ENCODE measurements around the gene CNFN. TPM values are rescaled to one million over a fixed set of nuclear protein-coding genes. Genes with fewer than 3 reads are reported as not detected.

Gene CNFN
- total RNA-seq, 1 experiment from 2014 or later, result 7.1 TPM

DNA sequence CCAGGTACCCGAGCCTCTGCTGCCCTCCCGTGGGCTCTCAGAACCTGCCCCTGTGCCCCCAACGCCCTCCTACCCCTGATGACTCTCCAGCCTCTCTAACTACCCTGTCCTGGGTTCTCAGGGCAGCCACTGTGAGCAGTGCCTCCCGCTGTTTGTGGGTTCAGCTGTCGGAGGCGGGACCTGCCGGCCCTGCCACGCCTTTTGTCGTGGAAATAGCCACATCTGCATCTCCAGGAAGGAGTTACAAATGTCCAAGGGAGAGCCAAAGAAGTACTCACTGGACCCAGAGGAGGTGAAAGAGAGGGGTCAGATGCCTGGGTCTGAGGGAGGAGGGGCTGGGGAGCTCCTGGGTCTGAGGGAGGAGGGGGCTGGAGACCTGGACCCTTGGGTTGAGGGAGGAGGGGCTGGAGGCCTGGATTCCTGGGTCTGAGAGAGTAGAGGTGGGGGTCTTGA lies 20.0 kb downstream of the CNFN start:
- H2BK12ac ChIP-seq (ENCODE audit: insufficient read length, low read depth, low read length), result no peak overlapping the region
- DNase-seq, result peak; percentile 92
- no peaks in the 10 kb centered on the region for H3K79me2 ChIP-seq (ENCODE audit: insufficient read depth, low read length)
- peaks cover 3 to 4% of the 10 kb centered on the region in 2 experiments; a peak in 3 of 5 replicates for H3K9me3 Mint-ChIP-seq
- no peak overlapping the region for H2BK20ac ChIP-seq (ENCODE audit: low read depth, low read length, poor library complexity, severe bottlenecking)
- H2BK15ac ChIP-seq (ENCODE audit: low read depth, low read length), result no peak overlapping the region
- no peaks in the 10 kb centered on the region for H4K20me1 ChIP-seq (ENCODE audit: control insufficient read depth, insufficient read depth, insufficient read length)
- no peak overlapping the region for H2BK5ac ChIP-seq (ENCODE audit: insufficient read length, low read length)
- H3K23ac ChIP-seq (ENCODE audit: insufficient read length, low read depth, low read length), result no peak overlapping the region
- no CpG with 5 or more reads among the region's 9 CpGs for WGBS (ENCODE audit: extremely low coverage, insufficient read length, low lambda C conversion rate)
- H4K8ac ChIP-seq (replicated peaks; ENCODE audit: insufficient read length, low read depth, low read length), result no peak overlapping the region
- H3K27me3 Mint-ChIP-seq (ENCODE audit: low read depth), result peaks cover 1% of the 10 kb centered on the region; the same call in 1 of the 2 replicates
- peaks cover 36 to 48% of the 10 kb centered on the region in 2 experiments for H3K4me1 Mint-ChIP-seq
- H3K79me1 ChIP-seq (ENCODE audit: insufficient read depth, low read depth, low read length, poor library complexity, severe bottlenecking), result no peaks in the 10 kb centered on the region
- H3K27ac ChIP-seq (ENCODE audit: insufficient read length, low read depth, low read length), result no peak overlapping the region
- no peak overlapping the region for H3K4ac ChIP-seq (ENCODE audit: low read depth, low read length)
- no peak overlapping the region for H3K56ac ChIP-seq (ENCODE audit: insufficient read length, low read depth, low read length)
- H3K14ac ChIP-seq (ENCODE audit: insufficient read depth, low read length), result no peak overlapping the region
- TF ChIP-seq, protein P1, sequence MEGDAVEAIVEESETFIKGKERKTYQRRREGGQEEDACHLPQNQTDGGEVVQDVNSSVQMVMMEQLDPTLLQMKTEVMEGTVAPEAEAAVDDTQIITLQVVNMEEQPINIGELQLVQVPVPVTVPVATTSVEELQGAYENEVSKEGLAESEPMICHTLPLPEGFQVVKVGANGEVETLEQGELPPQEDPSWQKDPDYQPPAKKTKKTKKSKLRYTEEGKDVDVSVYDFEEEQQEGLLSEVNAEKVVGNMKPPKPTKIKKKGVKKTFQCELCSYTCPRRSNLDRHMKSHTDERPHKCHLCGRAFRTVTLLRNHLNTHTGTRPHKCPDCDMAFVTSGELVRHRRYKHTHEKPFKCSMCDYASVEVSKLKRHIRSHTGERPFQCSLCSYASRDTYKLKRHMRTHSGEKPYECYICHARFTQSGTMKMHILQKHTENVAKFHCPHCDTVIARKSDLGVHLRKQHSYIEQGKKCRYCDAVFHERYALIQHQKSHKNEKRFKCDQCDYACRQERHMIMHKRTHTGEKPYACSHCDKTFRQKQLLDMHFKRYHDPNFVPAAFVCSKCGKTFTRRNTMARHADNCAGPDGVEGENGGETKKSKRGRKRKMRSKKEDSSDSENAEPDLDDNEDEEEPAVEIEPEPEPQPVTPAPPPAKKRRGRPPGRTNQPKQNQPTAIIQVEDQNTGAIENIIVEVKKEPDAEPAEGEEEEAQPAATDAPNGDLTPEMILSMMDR (conservative IDR thresholded peaks at IDR 0.05), result peak; percentile 62
- H2AFZ ChIP-seq (ENCODE audit: low read length), result no peak overlapping the region
- H3K9me3 ChIP-seq (ENCODE audit: control insufficient read depth, low read depth, low read length), result no peaks in the 10 kb centered on the region
- H3K36me3 Mint-ChIP-seq (ENCODE audit: insufficient read depth in 1 of 3, low read depth in 3 of 3), result peaks cover 23 to 40% (median 34%) of the 10 kb centered on the region in 3 experiments
- H4K5ac ChIP-seq (ENCODE audit: insufficient read length, low read depth, low read length), result no peak overlapping the region
- H3K23me2 ChIP-seq (ENCODE audit: insufficient read length, low read depth, low read length, poor library complexity, severe bottlenecking), result peaks cover 3% of the 10 kb centered on the region
- peak overlapping the region; percentile 30 to 35; a peak in 4 of 5 replicates for H3K4me3 Mint-ChIP-seq
- no peak overlapping the region for H3K9ac ChIP-seq (ENCODE audit: extremely low read depth, insufficient read length, low read length)
- no peak overlapping the region for H3K18ac ChIP-seq (ENCODE audit: insufficient read length, low read depth, low read length)
- H2AK5ac ChIP-seq (ENCODE audit: insufficient read length, low read length), result no peak overlapping the region
- H3T11ph ChIP-seq (ENCODE audit: low read length), result no peak overlapping the region
- H3K4me2 ChIP-seq (ENCODE audit: insufficient read depth, insufficient read length, low read length), result peak overlapping the region; percentile 36
- H4K91ac ChIP-seq (ENCODE audit: insufficient read length, low read depth, low read length), result no peak overlapping the region
- H2BK120ac ChIP-seq (ENCODE audit: low read depth, low read length, poor library complexity, severe bottlenecking), result no peak overlapping the region
- no peaks in the 10 kb centered on the region for H3K27me3 ChIP-seq (ENCODE audit: insufficient read depth, low read length)
- H3K27ac Mint-ChIP-seq, result peak overlapping the region; percentile 75 to 95 (median 95); a peak in 5 of 7 replicates
- peaks cover 5% of the 10 kb centered on the region; the same call in 1 of the 2 replicates for H3K4me1 ChIP-seq (ENCODE audit: insufficient read depth, low read length)

Measured in H9 (cell line).